GM23248 (cell line): ENCODE results near the gene LRP2.

Source experiments
- EZH2 ChIP-seq: fragments of 200-600 bp; sonication (generic); IDR thresholded peaks from 2 replicates; pipeline ENCODE4 v1.6.1; 2018; ENCODE audit warnings: antibody characterized with exemption, mild to moderate bottlenecking; ENCODE audit not compliant: insufficient read depth, poor library complexity, severe bottlenecking
- EZH2phosphoT487 ChIP-seq: fragments of 200-600 bp; sonication (generic); IDR thresholded peaks from 2 replicates; pipeline ENCODE4 v1.6.1; 2018; ENCODE audit warnings: antibody characterized with exemption, moderate library complexity, mild to moderate bottlenecking, low read depth; ENCODE audit not compliant: insufficient read depth

DNA sequence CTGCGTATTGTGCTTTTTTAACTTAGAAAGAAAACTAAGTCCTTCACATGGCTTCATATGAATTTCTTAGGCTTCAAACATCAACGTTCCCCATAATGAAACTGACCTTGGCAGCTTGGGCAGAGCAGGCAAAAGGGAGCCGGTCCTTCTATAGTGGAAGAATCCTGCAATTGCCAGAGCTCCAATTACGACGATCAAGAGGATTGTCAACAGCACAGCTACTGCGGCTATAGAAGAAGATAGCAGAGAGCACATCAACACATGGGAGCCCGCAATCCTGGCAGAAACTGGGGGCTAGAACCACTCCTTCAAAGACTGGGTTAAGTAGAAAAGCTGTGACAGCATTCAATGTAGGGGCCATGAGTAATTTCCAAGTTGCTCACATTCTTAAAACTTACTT, 223.2 kb downstream of the LRP2 start:
- TF ChIP-seq EZH2 = no peak
- TF ChIP-seq EZH2phosphoT487 = no peak
